IPS DF 19.7 (cell line): Measurements from ENCODE around the gene DDX20.
"Not testable (repeated sequence)": the region's sequence is repeated elsewhere in the genome, so short reads cannot be mapped to it uniquely, and the experiment has no call there.

Experiments used
- DNase-seq: peaks from one replicate; pipeline ENCODE4 v3.0.0-alpha.2; 2013; ENCODE audit warnings: low read depth, low spot score

The DDX20 gene

GRCh38 chr1:111789666-111790316 lies 34.1 kb downstream of the DDX20 start:
- no peak for DNase-seq

- DNase-seq = no peak
Observed at GRCh38 chr1:111791776-111792175, 36.1 kb downstream of the DDX20 start.

- DNase-seq = no peak
Observed at GRCh38 chr1:111792249-111792648, 36.5 kb downstream of the DDX20 start.

GRCh38 chr1:111793923-111794322 lies 38.2 kb downstream of the DDX20 start:
- DNase-seq = no peak

- DNase-seq = no peak
Observed at GRCh38 chr1:111795401-111795800, 39.7 kb downstream of the DDX20 start.

GRCh38 chr1:111798580-111798979 lies 42.9 kb downstream of the DDX20 start:
- DNase-seq = no peak

- not testable (repeated sequence) for DNase-seq
Observed at GRCh38 chr1:111799722-111800121, 44.0 kb downstream of the DDX20 start.

GRCh38 chr1:111801071-111801850 lies 45.6 kb downstream of the DDX20 start:
- no peak for DNase-seq

GRCh38 chr1:111802110-111802509 lies 46.4 kb downstream of the DDX20 start:
- DNase-seq = no peak

GRCh38 chr1:111802984-111803383 lies 47.3 kb downstream of the DDX20 start:
- no peak for DNase-seq

GRCh38 chr1:111803951-111804350 lies 48.2 kb downstream of the DDX20 start:
- no peak for DNase-seq

GRCh38 chr1:111804776-111805175 lies 49.1 kb downstream of the DDX20 start:
- DNase-seq = no peak

GRCh38 chr1:111805251-111805650 lies 49.5 kb downstream of the DDX20 start:
- DNase-seq = no peak

- no peak for DNase-seq
Observed at GRCh38 chr1:111811891-111812290, 56.2 kb downstream of the DDX20 start.

GRCh38 chr1:111812306-111812705 lies 56.6 kb downstream of the DDX20 start:
- DNase-seq = no peak

- no peak for DNase-seq
Observed at GRCh38 chr1:111813440-111814304, 58.0 kb downstream of the DDX20 start.

GRCh38 chr1:111814305-111814628 lies 58.6 kb downstream of the DDX20 start:
- DNase-seq = no peak

- no peak for DNase-seq
Observed at GRCh38 chr1:111814642-111815041, 58.9 kb downstream of the DDX20 start.
